ENCODE data around the gene PTPRG. TPM values are rescaled to one million over a fixed set of nuclear protein-coding genes. Genes with fewer than 3 reads are reported as not detected.

PTPRG gene
- total and polyA plus RNA-seq, 4 donors = 3.6 to 35.6 (median 8.1) TPM

DNA sequence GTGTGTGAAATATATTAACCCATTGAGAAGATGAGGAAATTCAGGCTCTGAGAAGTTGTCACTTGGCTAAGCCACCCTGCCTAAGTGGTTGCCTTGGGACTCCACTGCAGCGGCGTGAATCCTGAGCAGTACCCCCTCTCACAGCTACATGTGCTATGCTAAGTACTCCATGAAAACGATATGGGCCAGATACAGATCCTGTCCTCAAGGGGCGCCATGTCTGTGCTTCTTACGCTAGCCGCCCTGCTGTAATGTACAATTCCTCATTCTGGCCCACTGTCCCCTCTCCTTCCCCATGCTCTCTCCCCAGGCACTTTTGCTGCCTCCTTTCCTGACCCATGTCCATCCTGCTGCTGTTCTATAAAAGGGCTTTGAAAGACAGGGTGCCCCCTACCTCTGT lies 671.7 kb downstream of the PTPRG start:
- Histone ChIP-seq H3K4me1 (ENCODE audit: control insufficient read depth in 4 of 4, insufficient read depth in 4 of 4, low read length in 3 of 4) (peaks cover 3 to 7% (median 5%) of the 10 kb centered on the region in 4 donors), H3K36me3 (ENCODE audit: control insufficient read depth in 4 of 4, insufficient read depth in 3 of 4, low read depth in 1 of 4, low read length in 3 of 4) (peaks cover 0 to 1% (median 0%) of the 10 kb centered on the region in 4 donors), H3K9me3 (ENCODE audit: control insufficient read depth in 4 of 4, low read length in 3 of 4) (no peaks in the 10 kb centered on the region), H3K27ac (ENCODE audit: low read depth in 1 of 2, low read length in 2 of 2) (no peak overlapping the region), H3K9ac (ENCODE audit: low read depth in 1 of 2, low read length in 2 of 2) (no peak overlapping the region), H3K4me3 (ENCODE audit: low read depth in 1 of 3, low read length in 3 of 3) (no peak overlapping the region), H3K27me3 (ENCODE audit: control insufficient read depth in 4 of 4, insufficient read depth in 4 of 4, low read length in 3 of 4) (no peaks in the 10 kb centered on the region)
- no peak for DNase-seq (ENCODE audit: low spot score)
- TF ChIP-seq, protein P1, sequence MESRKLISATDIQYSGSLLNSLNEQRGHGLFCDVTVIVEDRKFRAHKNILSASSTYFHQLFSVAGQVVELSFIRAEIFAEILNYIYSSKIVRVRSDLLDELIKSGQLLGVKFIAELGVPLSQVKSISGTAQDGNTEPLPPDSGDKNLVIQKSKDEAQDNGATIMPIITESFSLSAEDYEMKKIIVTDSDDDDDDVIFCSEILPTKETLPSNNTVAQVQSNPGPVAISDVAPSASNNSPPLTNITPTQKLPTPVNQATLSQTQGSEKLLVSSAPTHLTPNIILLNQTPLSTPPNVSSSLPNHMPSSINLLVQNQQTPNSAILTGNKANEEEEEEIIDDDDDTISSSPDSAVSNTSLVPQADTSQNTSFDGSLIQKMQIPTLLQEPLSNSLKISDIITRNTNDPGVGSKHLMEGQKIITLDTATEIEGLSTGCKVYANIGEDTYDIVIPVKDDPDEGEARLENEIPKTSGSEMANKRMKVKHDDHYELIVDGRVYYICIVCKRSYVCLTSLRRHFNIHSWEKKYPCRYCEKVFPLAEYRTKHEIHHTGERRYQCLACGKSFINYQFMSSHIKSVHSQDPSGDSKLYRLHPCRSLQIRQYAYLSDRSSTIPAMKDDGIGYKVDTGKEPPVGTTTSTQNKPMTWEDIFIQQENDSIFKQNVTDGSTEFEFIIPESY (IDR thresholded peaks at IDR 0.05) = no peak
- TF ChIP-seq, protein P2, sequence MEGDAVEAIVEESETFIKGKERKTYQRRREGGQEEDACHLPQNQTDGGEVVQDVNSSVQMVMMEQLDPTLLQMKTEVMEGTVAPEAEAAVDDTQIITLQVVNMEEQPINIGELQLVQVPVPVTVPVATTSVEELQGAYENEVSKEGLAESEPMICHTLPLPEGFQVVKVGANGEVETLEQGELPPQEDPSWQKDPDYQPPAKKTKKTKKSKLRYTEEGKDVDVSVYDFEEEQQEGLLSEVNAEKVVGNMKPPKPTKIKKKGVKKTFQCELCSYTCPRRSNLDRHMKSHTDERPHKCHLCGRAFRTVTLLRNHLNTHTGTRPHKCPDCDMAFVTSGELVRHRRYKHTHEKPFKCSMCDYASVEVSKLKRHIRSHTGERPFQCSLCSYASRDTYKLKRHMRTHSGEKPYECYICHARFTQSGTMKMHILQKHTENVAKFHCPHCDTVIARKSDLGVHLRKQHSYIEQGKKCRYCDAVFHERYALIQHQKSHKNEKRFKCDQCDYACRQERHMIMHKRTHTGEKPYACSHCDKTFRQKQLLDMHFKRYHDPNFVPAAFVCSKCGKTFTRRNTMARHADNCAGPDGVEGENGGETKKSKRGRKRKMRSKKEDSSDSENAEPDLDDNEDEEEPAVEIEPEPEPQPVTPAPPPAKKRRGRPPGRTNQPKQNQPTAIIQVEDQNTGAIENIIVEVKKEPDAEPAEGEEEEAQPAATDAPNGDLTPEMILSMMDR (IDR thresholded peaks at IDR 0.05; ENCODE audit: low read depth, low read length, missing input control) = no peak
- TF ChIP-seq, protein P3, sequence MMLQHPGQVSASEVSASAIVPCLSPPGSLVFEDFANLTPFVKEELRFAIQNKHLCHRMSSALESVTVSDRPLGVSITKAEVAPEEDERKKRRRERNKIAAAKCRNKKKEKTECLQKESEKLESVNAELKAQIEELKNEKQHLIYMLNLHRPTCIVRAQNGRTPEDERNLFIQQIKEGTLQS (IDR thresholded peaks at IDR 0.05) = no peak
- TF ChIP-seq JUND (IDR thresholded peaks at IDR 0.05) = no peak
- TF ChIP-seq RXRA (IDR thresholded peaks at IDR 0.05) = no peak
- no peak for TF ChIP-seq RAD21 (IDR thresholded peaks at IDR 0.05)
- no peak for TF ChIP-seq YY1 (IDR thresholded peaks at IDR 0.05)
- no peak for TF ChIP-seq FOXA1 (IDR thresholded peaks at IDR 0.05)
- TF ChIP-seq TAF1 (conservative IDR thresholded peaks at IDR 0.05) = no peak
- no peak for TF ChIP-seq FOXA2 (IDR thresholded peaks at IDR 0.05)
- TF ChIP-seq HNF4A (conservative IDR thresholded peaks at IDR 0.05) = no peak
- TF ChIP-seq, protein P4, sequence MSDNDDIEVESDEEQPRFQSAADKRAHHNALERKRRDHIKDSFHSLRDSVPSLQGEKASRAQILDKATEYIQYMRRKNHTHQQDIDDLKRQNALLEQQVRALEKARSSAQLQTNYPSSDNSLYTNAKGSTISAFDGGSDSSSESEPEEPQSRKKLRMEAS (IDR thresholded peaks at IDR 0.05) = no peak
- TF ChIP-seq NR2F2 (IDR thresholded peaks at IDR 0.05) = no peak
- no peak for TF ChIP-seq SP1 (IDR thresholded peaks at IDR 0.05)
- WGBS = 93% methylated on average over 6 of the region's 6 CpGs

DNA sequence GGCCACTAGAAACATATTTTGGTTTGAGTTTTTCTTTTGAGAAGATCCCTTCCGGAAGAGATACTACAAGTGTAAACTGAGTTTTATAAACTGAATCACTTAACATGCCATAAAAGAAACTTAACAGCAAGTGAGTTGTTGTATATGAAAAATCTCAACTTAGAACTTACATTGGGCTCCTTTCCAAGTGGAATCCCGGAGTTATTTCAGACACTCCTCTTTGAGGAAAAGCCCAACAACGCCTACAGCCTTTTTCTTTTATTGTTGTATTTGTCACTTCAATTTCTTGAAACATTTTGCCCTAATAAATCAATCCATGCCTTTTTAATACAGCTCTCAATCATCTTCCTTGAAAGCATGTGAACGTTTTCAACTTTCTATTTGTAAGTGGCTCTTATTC lies 674.6 kb downstream of the PTPRG start:
- Histone ChIP-seq H3K36me3 (ENCODE audit: control insufficient read depth in 4 of 4, insufficient read depth in 3 of 4, low read depth in 1 of 4, low read length in 3 of 4) (peaks cover 0 to 1% (median 0%) of the 10 kb centered on the region in 4 donors), H3K4me1 (ENCODE audit: control insufficient read depth in 4 of 4, insufficient read depth in 4 of 4, low read length in 3 of 4) (peaks cover 0 to 2% (median 0%) of the 10 kb centered on the region in 4 donors), H3K4me3 (ENCODE audit: low read depth in 1 of 3, low read length in 3 of 3) (no peak overlapping the region), H3K9ac (ENCODE audit: low read depth in 1 of 2, low read length in 2 of 2) (no peak overlapping the region), H3K27me3 (ENCODE audit: control insufficient read depth in 4 of 4, insufficient read depth in 4 of 4, low read length in 3 of 4) (no peaks in the 10 kb centered on the region), H3K27ac (ENCODE audit: low read depth in 1 of 2, low read length in 2 of 2) (no peak overlapping the region), H3K9me3 (ENCODE audit: control insufficient read depth in 4 of 4, low read length in 3 of 4) (no peaks in the 10 kb centered on the region)
- TF ChIP-seq, protein P5, sequence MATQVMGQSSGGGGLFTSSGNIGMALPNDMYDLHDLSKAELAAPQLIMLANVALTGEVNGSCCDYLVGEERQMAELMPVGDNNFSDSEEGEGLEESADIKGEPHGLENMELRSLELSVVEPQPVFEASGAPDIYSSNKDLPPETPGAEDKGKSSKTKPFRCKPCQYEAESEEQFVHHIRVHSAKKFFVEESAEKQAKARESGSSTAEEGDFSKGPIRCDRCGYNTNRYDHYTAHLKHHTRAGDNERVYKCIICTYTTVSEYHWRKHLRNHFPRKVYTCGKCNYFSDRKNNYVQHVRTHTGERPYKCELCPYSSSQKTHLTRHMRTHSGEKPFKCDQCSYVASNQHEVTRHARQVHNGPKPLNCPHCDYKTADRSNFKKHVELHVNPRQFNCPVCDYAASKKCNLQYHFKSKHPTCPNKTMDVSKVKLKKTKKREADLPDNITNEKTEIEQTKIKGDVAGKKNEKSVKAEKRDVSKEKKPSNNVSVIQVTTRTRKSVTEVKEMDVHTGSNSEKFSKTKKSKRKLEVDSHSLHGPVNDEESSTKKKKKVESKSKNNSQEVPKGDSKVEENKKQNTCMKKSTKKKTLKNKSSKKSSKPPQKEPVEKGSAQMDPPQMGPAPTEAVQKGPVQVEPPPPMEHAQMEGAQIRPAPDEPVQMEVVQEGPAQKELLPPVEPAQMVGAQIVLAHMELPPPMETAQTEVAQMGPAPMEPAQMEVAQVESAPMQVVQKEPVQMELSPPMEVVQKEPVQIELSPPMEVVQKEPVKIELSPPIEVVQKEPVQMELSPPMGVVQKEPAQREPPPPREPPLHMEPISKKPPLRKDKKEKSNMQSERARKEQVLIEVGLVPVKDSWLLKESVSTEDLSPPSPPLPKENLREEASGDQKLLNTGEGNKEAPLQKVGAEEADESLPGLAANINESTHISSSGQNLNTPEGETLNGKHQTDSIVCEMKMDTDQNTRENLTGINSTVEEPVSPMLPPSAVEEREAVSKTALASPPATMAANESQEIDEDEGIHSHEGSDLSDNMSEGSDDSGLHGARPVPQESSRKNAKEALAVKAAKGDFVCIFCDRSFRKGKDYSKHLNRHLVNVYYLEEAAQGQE (IDR thresholded peaks at IDR 0.05) = no peak
- TF ChIP-seq, protein P2 (IDR thresholded peaks at IDR 0.05; ENCODE audit: low read depth, low read length, missing input control) = no peak
- TF ChIP-seq RAD21 (IDR thresholded peaks at IDR 0.05) (no peak), GABPA (IDR thresholded peaks at IDR 0.05 in 1 of 2, conservative IDR thresholded peaks at IDR 0.05 in 1 of 2) (no peak), FOXA1 (IDR thresholded peaks at IDR 0.05) (no peak), YY1 (IDR thresholded peaks at IDR 0.05) (no peak), HNF4G (IDR thresholded peaks at IDR 0.05) (no peak)
- TF ChIP-seq, protein P1 (IDR thresholded peaks at IDR 0.05) = no peak
- TF ChIP-seq, protein P3 (IDR thresholded peaks at IDR 0.05) = no peak
- DNase-seq (ENCODE audit: low spot score) = no peak
- WGBS = 81% methylated on average over 4 of the region's 4 CpGs

Data from liver (tissue), 9 donors.